Fibroblast of skin of scalp (primary cell): ENCODE measurements around the gene SLC23A2. TPM values are rescaled to one million over a fixed set of nuclear protein-coding genes. Genes with fewer than 3 reads are reported as not detected.
"Not testable (repeated sequence)": the region's sequence is repeated elsewhere in the genome, so short reads cannot be mapped to it uniquely, and the experiment has no call there.

Experiments used
- DNase-seq: peaks from one replicate; pipeline ENCODE4 v3.0.0-alpha.2; 2013
- polyA plus RNA-seq, 2 experiments: library from polyadenylated mRNA; unstranded; fragments of 120-200 nt; gene quantifications; one replicate each; pipeline ENCODE4 v1.2.1, GENCODE V29; 2013; ENCODE audit not compliant: insufficient read length in 2 of 2

The SLC23A2 gene
- polyA plus RNA-seq (2013, experiment 1 of 2; ENCODE audit: insufficient read length), result 9.5 TPM
- polyA plus RNA-seq (2013, experiment 2 of 2; ENCODE audit: insufficient read length), result 10.6 TPM

DNA sequence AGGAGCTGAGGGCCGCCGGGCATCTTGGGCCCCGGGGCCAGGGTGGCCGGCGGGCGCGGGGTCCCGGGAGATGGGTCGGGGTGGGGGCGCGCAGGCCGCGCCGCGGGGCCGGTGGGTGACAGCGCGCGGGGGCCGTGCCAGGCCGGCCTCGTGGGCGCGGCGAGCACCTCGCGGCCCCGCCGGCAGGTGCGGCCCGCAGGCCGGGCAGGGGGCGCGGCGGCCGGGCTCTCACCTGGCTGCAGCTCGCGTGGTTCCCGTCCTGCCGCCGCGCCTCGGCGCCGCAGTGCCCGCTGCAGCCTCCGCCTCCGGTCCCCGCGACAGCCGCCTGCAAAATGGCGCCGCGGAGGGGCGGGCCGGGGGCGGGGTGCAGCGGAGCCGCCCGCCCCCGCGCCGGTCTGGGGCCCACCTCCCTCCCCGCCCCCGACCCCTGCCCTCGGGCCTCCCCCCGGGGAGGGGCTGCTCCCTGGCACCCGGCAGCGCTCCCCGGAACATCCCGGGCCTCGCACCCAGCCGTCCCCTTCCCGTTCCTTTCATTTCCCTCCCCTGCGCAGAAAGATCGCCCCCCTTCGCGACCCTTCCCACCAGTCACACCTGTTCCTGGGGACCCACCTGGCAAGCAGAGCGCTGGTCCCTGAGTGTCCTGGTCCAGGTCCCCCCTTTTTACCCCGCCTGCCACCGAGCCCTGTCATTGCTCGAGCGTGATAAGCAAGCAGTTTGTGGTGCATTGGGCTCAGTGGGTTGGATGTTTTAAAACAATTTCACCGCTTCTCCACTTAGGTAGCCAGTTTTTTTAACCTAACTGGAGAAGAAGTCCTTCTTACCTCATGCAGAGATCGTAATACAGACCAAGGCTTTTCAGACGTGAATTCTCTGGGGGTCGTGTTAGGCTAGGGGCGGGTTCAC, at the start of gene SLC23A2:
TSS of gene SLC23A2 (minus strand) at position 337 of the 903 bp plus-strand sequence. CDS start 68,948 bp downstream, outside the sequence.
- peak; percentile 42 for DNase-seq

DNA sequence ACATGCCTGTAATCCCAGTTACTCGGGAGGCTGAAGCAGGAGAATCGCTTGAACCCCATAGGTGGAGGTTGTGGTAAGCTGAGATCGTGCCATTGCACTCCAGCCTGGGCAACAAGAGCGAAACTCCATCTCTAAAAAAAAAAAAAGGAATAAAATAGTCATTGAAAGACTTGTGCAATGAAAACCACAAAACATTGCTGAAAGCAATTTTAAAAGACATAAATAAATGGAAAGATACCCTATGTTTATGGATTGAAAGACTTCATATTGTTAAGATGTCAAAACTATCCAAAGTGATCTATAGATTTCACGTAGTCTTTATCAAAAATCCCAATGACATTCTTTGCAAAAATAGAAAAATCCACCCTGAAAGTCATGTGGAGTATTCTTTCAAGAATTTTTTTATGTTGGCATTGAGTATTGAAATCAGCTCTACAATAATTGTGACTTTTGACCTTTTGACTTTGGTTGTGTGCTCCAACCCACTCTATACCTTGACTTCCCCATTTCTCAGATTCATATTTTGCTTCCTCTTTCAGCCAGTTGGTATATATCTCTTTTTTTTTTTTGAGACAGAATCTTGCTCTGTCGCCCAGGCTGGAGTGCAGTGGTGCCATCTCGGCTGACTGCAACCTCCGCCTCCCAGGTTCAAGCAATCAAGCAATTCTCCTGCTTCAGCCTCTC, 45.5 kb upstream of the SLC23A2 start:
- no peak for DNase-seq

GRCh38 chr20:5045906-5046305, 44.6 kb upstream of the SLC23A2 start:
- no peak for DNase-seq

- no peak for DNase-seq
These were observed 42.8 kb upstream of the SLC23A2 start for GRCh38 chr20:5044075-5044620.

DNA sequence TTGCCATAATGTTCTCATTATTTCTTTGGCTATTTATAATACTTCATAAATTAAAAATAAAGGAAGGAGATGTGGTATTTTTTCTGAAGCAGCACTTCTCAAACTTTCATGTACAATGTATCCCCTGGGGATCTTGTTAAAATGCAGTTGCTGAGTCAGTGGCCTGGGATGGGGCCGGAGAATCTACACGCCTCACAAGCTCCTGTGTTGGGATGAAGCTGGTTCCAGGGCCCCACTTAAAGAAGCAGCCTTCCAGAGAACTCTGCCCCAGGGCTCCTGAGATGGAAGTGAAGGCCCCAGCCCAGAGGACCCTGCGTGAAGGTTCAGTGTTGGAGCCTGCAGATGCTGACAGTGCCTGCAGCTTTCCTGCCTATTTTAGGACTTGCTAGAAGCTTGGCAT, 40.1 kb upstream of the SLC23A2 start:
- peak; percentile 89 for DNase-seq

DNA sequence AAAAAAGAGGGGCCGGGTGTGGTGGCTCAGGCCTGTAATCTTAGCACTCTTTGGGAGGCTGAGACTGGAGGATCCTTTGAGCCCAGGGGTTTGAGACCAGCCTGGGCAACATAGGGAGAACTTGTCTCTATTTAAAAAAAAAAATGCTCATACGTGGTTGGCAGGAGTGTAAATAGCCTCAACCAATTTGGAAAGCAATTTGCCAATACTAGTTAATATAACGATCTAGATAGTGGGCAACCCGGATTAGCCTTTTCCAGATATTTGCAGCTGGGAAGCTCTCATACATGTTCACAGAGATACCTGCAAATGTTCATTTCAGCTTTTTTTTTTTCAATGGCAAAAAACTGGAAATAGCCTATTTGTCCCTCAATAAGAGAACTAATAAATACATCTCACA, 39.0 kb upstream of the SLC23A2 start:
- DNase-seq, result no peak

- no peak for DNase-seq
These were observed 38.6 kb upstream of the SLC23A2 start for GRCh38 chr20:5039889-5040288.

- DNase-seq, result no peak
These were observed 37.9 kb upstream of the SLC23A2 start for GRCh38 chr20:5039255-5039657.

DNA sequence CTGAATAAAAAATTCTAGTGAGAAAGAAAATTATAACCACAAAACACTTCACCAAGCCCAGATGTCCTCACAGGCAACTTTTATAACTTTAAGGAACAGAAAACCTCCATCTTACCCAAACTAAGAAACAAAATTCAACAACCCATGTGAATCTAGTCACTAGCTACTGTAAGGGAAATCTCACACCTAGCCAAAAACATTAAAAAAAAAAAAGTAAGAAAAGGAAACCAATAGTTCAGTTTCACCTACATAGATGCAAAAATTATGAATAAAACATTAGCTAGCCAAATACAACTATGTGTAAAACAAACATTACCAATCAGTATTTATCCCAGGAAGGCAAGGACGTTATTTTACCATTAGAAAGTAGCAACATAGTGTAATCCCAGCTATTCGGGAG, 35.5 kb upstream of the SLC23A2 start:
- no peak for DNase-seq

- not testable (repeated sequence) for DNase-seq
These were observed 34.2 kb upstream of the SLC23A2 start for GRCh38 chr20:5035518-5035917.

- DNase-seq, result peak; percentile 25
These were observed 32.3 kb upstream of the SLC23A2 start for GRCh38 chr20:5033566-5033965.

DNA sequence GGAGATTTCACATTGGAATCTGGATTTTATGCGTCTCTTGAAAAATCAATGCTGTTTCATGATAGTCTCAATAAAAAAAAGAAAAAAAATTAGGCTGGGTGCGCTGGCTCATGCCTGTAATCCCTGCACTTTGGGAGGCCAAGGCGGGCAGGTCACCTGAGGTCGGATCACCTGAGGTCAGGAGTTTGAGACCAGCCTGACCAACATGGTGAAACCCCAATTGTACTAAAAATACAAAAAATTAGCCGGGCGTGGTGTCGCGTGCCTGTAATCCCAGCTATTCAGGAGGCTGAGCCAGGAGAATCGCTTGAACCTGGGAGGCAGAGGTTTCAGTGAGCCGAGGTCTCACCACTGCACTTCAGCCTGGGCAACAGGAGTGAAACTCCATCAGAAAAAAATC, 30.4 kb upstream of the SLC23A2 start:
- DNase-seq, result not testable (repeated sequence)

- DNase-seq, result no peak
These were observed 29.9 kb upstream of the SLC23A2 start for GRCh38 chr20:5031206-5031557.

- DNase-seq, result no peak
These were observed 29.3 kb upstream of the SLC23A2 start for GRCh38 chr20:5030348-5031205.

GRCh38 chr20:5028258-5029059, 27.1 kb upstream of the SLC23A2 start:
- DNase-seq, result not testable (repeated sequence)

- DNase-seq, result no peak
These were observed 23.7 kb upstream of the SLC23A2 start for GRCh38 chr20:5024982-5025381.

GRCh38 chr20:5024103-5024502, 22.8 kb upstream of the SLC23A2 start:
- DNase-seq, result peak; percentile 27

- DNase-seq, result not testable (repeated sequence)
These were observed 21.9 kb upstream of the SLC23A2 start for GRCh38 chr20:5023171-5023570.

GRCh38 chr20:5020760-5021159, 19.4 kb upstream of the SLC23A2 start:
- DNase-seq, result no peak

DNA sequence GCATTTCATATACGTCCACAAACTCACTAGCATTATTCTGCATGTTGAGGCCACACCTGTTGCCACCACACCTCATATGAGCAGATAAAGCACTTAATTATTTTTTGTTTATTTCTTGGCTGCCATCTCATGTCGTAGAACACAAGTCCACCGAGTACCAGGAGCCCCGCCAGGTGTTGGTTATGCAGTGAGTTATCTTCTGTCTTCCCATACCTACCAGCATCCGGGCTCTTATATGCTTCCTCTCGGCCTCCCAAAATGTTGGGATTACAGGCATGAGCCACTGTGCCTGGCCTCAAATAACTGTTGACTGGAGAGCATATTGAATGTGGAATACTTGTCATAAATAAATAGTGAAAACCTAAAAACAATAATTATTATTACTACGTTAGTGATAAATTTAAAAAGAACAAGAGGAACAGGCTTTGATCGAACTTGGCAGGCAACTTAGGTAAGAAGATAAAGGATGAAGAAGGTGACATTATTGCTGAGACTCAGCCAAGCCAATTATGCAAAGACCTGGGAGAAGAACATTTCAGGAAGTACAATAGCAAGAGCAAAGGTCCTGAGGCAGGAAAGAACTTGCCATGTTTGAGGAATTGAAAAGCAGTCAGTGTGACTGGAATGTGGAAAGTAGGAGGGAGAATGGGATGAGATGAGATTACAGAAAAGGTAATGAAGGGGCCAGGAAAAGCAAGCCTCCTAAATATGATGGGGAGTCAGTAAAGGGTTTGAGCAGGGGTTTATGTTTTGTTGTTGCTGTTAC, 12.6 kb upstream of the SLC23A2 start:
- no peak for DNase-seq

DNA sequence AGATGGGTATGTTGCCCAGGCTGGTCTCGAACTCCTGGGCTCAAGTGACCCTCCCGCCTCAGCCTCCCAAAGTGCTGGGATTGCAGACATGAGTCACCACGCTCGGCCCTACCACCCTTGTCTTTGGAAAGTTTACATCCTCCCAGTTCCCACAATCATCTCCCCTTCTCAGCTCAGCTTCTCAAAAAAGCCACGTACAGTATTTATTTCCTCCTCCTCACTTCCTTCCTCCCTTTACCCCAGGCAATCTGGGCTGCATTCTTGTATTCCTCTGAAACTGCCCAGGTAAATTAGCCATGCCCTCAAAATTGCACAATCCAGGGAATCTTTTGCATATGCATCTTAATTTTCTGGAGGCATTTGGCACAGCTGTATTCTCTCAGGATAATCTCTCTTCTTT, 7.4 kb upstream of the SLC23A2 start:
- no peak for DNase-seq
